GM23338 (cell line): ENCODE measurements around the gene INTU. TPM values are rescaled to one million over a fixed set of nuclear protein-coding genes. Genes with fewer than 3 reads are reported as not detected.

Experiments used
- ATAC-seq: fragments of 200-7000 bp; cut with Tn5 transposase; 3 replicates; pipeline ENCODE4 v1.9.1; 2020
- DNase-seq: peaks from one replicate; pipeline ENCODE4 v3.0.0-alpha.2; 2015; ENCODE audit warnings: low spot score
- H2AFZ ChIP-seq: fragments of 200-600 bp; sonication (generic); 2 replicates; pipeline ENCODE4 v1.8.0; 2016; ENCODE audit warnings: antibody characterized with exemption, mild to moderate bottlenecking, moderate library complexity
- H3F3A ChIP-seq: fragments of 200-600 bp; sonication (generic); replicated peaks from 2 replicates; pipeline ENCODE4 v1.8.0; 2017; ENCODE audit warnings: antibody characterized with exemption, mixed run types, low read depth
- H3K27ac ChIP-seq: fragments of 200-600 bp; sonication (generic); 2 replicates; pipeline ENCODE4 v1.6.1; 2016; ENCODE audit warnings: low read depth
- H3K27me3 ChIP-seq: fragments of 200-600 bp; sonication (generic); 2 replicates; pipeline ENCODE4 v1.8.0; 2016; ENCODE audit warnings: mild to moderate bottlenecking, mixed run types, moderate library complexity; ENCODE audit not compliant: insufficient read depth
- H3K36me3 ChIP-seq: fragments of 200-600 bp; sonication (generic); 2 replicates; pipeline ENCODE4 v1.8.0; 2016; ENCODE audit warnings: mild to moderate bottlenecking; ENCODE audit not compliant: insufficient read depth
- H3K4me1 ChIP-seq: fragments of 200-600 bp; sonication (generic); 2 replicates; pipeline ENCODE4 v1.8.0; 2016; ENCODE audit warnings: mild to moderate bottlenecking, moderate library complexity; ENCODE audit not compliant: insufficient read depth
- H3K4me2 ChIP-seq: fragments of 200-600 bp; sonication (generic); 2 replicates; pipeline ENCODE4 v1.7.1; 2017; ENCODE audit warnings: mixed run types
- H3K4me3 ChIP-seq: fragments of 200-600 bp; sonication (generic); 2 replicates; pipeline ENCODE4 v1.6.1; 2016; ENCODE audit warnings: mixed run types
- H3K79me2 ChIP-seq: fragments of 200-600 bp; sonication (generic); replicated peaks from 2 replicates; pipeline ENCODE4 v1.8.0; 2017; ENCODE audit warnings: mild to moderate bottlenecking; ENCODE audit not compliant: insufficient read depth
- H3K9me2 ChIP-seq: fragments of 200-600 bp; sonication (generic); 2 replicates; pipeline ENCODE4 v1.8.0; 2017; ENCODE audit not compliant: insufficient read depth
- H4K20me1 ChIP-seq: fragments of 200-600 bp; sonication (generic); replicated peaks from 2 replicates; pipeline ENCODE4 v1.8.0; 2017; ENCODE audit warnings: mild to moderate bottlenecking; ENCODE audit not compliant: insufficient read depth
- H3K27ac Mint-ChIP-seq: 2 replicates; pipeline ENCODE4 v1.8.0; 2020; ENCODE audit warnings: inconsistent platforms, mild to moderate bottlenecking, moderate library complexity, mixed read lengths
- H3K27me3 Mint-ChIP-seq: 3 replicates; pipeline ENCODE4 v1.8.0; 2022; ENCODE audit warnings: low read depth, mild to moderate bottlenecking, moderate library complexity, mixed read lengths, inconsistent platforms; ENCODE audit not compliant: insufficient read depth, poor library complexity
- H3K36me3 Mint-ChIP-seq: 3 replicates; pipeline ENCODE4 v1.8.0; 2021; ENCODE audit warnings: low read depth, mild to moderate bottlenecking, inconsistent platforms, moderate library complexity, mixed read lengths
- H3K4me1 Mint-ChIP-seq: 3 replicates; pipeline ENCODE4 v1.8.0; 2020; ENCODE audit warnings: mild to moderate bottlenecking, inconsistent platforms, mixed read lengths
- H3K4me3 Mint-ChIP-seq: 3 replicates; pipeline ENCODE4 v1.8.0; 2021; ENCODE audit warnings: moderate library complexity, mild to moderate bottlenecking, inconsistent platforms, mixed read lengths
- H3K9me3 Mint-ChIP-seq: 3 replicates; pipeline ENCODE4 v1.8.0; 2020; ENCODE audit warnings: moderate library complexity, mild to moderate bottlenecking, inconsistent platforms, mixed read lengths
- CREB1 ChIP-seq: fragments of 250-450 bp; sonication (Bioruptor Pico); IDR thresholded peaks from 2 replicates; pipeline ENCODE4 v1.5.0; 2020; ENCODE audit warnings: low read depth, mild to moderate bottlenecking, moderate library complexity
- EZH2phosphoT487 ChIP-seq: fragments of 200-600 bp; sonication (generic); IDR thresholded peaks from one replicate; pipeline ENCODE4 v1.8.1; 2018; ENCODE audit warnings: antibody characterized with exemption; ENCODE audit not compliant: unreplicated experiment
- JUNB ChIP-seq: IDR thresholded peaks from one replicate; pipeline ENCODE4 v1.6.1; 2016; ENCODE audit warnings: antibody characterized with exemption; ENCODE audit not compliant: unreplicated experiment
- NANOG ChIP-seq: IDR thresholded peaks from 2 replicates; pipeline ENCODE4 v1.6.1; 2016; ENCODE audit warnings: antibody characterized with exemption, borderline replicate concordance
- STAT1 ChIP-seq: IDR thresholded peaks from one replicate; pipeline ENCODE4 v1.6.1; 2016; ENCODE audit warnings: antibody characterized with exemption; ENCODE audit not compliant: unreplicated experiment
- ZNF114 ChIP-seq: fragments of 250-450 bp; sonication (Bioruptor Pico); IDR thresholded peaks from 2 replicates; pipeline ENCODE4 v1.5.0; 2020; ENCODE audit warnings: mild to moderate bottlenecking, moderate library complexity
- ZNF462 ChIP-seq: fragments of 250-450 bp; sonication (Bioruptor Pico); IDR thresholded peaks from 2 replicates; pipeline ENCODE4 v1.5.0; 2020; ENCODE audit warnings: mild to moderate bottlenecking, moderate library complexity
- polyA plus RNA-seq: library from polyadenylated mRNA; unstranded; fragments of >200 nt; fragmentation: Nextera tagmentation; extraction: Ambion mirVana; gene quantifications from 2 replicates; pipeline ENCODE4 v1.2.1, GENCODE V29; 2016
- total RNA-seq: library from RNA; depleted of rRNA; stranded (reverse); fragments of >200 nt; shearing (Covaris generic); gene quantifications from 2 replicates; pipeline ENCODE4 v1.2.3, GENCODE V29; 2014

INTU gene
- total and polyA plus RNA-seq, 2 experiments from 2014 or later: 10.3 to 16.6 TPM

- no peak for TF ChIP-seq ZNF462
Observed at GRCh38 chr4:127734976-127735375, 102.2 kb downstream of the INTU start (continued).

GRCh38 chr4:127737295-127737694, 104.5 kb downstream of the INTU start:
- Histone ChIP-seq H3K27me3 (no peaks in the 10 kb centered on the region), H2AFZ (no peak overlapping the region), H3K4me1 (no peaks in the 10 kb centered on the region), H4K20me1 (no peaks in the 10 kb centered on the region), H3F3A (no peaks in the 10 kb centered on the region), H3K4me3 (no peak overlapping the region), H3K36me3 (no peaks in the 10 kb centered on the region), H3K4me2 (no peak overlapping the region), H3K27ac (no peak overlapping the region), H3K79me2 (no peaks in the 10 kb centered on the region), H3K9me2 (no peaks in the 10 kb centered on the region)
- no peaks in the 10 kb centered on the region for H3K27me3 Mint-ChIP-seq
- H3K36me3 Mint-ChIP-seq: no peaks in the 10 kb centered on the region
- TF ChIP-seq ZNF462 (no peak), ZNF114 (CRISPR knock-in tag) (no peak), NANOG (no peak), JUNB (no peak), CREB1 (no peak), EZH2phosphoT487 (no peak), STAT1 (no peak)
- ATAC-seq (no peak), DNase-seq (no peak)
- H3K4me1 Mint-ChIP-seq: 0 out of 3 replicates have a peak, but pooled peaks cover 3% of the 10 kb centered on the region
- H3K9me3 Mint-ChIP-seq: peaks cover 10% of the 10 kb centered on the region
- no peak overlapping the region for H3K4me3 Mint-ChIP-seq
- no peak overlapping the region for H3K27ac Mint-ChIP-seq
